Activated T-helper 17 cell treated with anti-CD3 and anti-CD28 coated beads, Interleukin-2, amount 50 U/mL, for 72 hours (primary cell): Measurements from ENCODE around the gene PROC. TPM values are rescaled to one million over a fixed set of nuclear protein-coding genes. Genes with fewer than 3 reads are reported as not detected.
"Not testable (repeated sequence)": the region's sequence is repeated elsewhere in the genome, so short reads cannot be mapped to it uniquely, and the experiment has no call there.

Experiments used
- ATAC-seq: fragments of 150-1000 bp; cut with Tn5 transposase; replicated peaks from 2 replicates; pipeline ENCODE4 v1.10.0; 2021; ENCODE audit warnings: mild to moderate bottlenecking, moderate library complexity
- H3K27ac Mint-ChIP-seq: one replicate; pipeline ENCODE4 v1.8.0; 2022; ENCODE audit warnings: mixed read lengths
- H3K27me3 Mint-ChIP-seq: one replicate; pipeline ENCODE4 v1.8.0; 2022; ENCODE audit warnings: mixed read lengths
- H3K36me3 Mint-ChIP-seq: one replicate; pipeline ENCODE4 v1.8.0; 2022; ENCODE audit warnings: low read depth, mild to moderate bottlenecking, mixed read lengths
- H3K4me1 Mint-ChIP-seq: one replicate; pipeline ENCODE4 v1.8.0; 2022; ENCODE audit warnings: mixed read lengths
- H3K4me3 Mint-ChIP-seq: one replicate; pipeline ENCODE4 v1.8.0; 2022; ENCODE audit warnings: mild to moderate bottlenecking, mixed read lengths
- H3K9me3 Mint-ChIP-seq: one replicate; pipeline ENCODE4 v1.8.0; 2022; ENCODE audit warnings: mixed read lengths
- total RNA-seq, 2 donors: library from RNA; stranded (reverse); gene quantifications; one replicate each; pipeline ENCODE4 v1.2.3, GENCODE V29; 2022

Gene PROC
- total RNA-seq, 2 donors from 2014 or later, result not detected

- no peak for ATAC-seq
- Mint-ChIP-seq H3K27ac (no peak overlapping the region), H3K9me3 (no peaks in the 10 kb centered on the region), H3K27me3 (peaks cover 5% of the 10 kb centered on the region), H3K36me3 (no peaks in the 10 kb centered on the region), H3K4me3 (no peak overlapping the region), H3K4me1 (peaks cover 15% of the 10 kb centered on the region)
Measured at GRCh38 chr2:127404466-127405254, 13.6 kb upstream of the PROC start.

- Mint-ChIP-seq H3K9me3 (no peaks in the 10 kb centered on the region), H3K4me3 (no peak overlapping the region)
Measured at GRCh38 chr2:127405255-127405610, 13.0 kb upstream of the PROC start.

GRCh38 chr2:127406454-127406853 is 11.8 kb upstream of the PROC start:
- H3K4me3 Mint-ChIP-seq, result no peak overlapping the region
- H3K27ac Mint-ChIP-seq, result no peak overlapping the region

More at GRCh38 chr2:127405255-127405610, 13.0 kb upstream of the PROC start:
- H3K27me3 Mint-ChIP-seq, result peaks cover 5% of the 10 kb centered on the region
- H3K36me3 Mint-ChIP-seq, result no peaks in the 10 kb centered on the region
- ATAC-seq, result no peak
- H3K4me1 Mint-ChIP-seq, result peaks cover 19% of the 10 kb centered on the region
- no peak overlapping the region for H3K27ac Mint-ChIP-seq

DNA sequence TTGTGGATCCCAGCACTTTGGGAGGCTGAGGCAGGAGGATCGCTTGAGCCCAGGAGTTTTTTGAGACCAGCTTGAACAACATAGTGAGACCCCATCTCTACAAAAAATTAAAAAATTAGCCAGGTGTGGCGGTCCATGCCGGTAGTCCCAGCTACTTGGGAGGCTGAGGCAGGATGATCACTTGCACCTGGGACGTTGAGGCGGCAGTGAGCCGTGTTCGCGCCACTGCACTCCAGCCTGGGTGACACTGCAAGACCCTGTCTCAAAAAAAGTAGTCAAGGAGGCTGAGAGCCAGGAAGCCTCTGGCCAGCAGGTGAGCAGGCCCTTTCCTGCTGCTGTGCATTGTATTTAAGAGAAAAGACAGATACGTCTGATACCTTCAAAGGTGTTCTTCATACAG is 11.1 kb upstream of the PROC start:
- Mint-ChIP-seq H3K36me3 (no peaks in the 10 kb centered on the region), H3K27me3 (peaks cover 5% of the 10 kb centered on the region), H3K4me3 (peak overlapping the region; percentile 55), H3K9me3 (no peaks in the 10 kb centered on the region), H3K27ac (no peak overlapping the region), H3K4me1 (peaks cover 27% of the 10 kb centered on the region)
- ATAC-seq, result no peak

More at GRCh38 chr2:127406454-127406853, 11.8 kb upstream of the PROC start:
- no peak for ATAC-seq
- Mint-ChIP-seq H3K9me3 (no peaks in the 10 kb centered on the region), H3K36me3 (no peaks in the 10 kb centered on the region), H3K4me1 (peaks cover 28% of the 10 kb centered on the region), H3K27me3 (peaks cover 5% of the 10 kb centered on the region)

DNA sequence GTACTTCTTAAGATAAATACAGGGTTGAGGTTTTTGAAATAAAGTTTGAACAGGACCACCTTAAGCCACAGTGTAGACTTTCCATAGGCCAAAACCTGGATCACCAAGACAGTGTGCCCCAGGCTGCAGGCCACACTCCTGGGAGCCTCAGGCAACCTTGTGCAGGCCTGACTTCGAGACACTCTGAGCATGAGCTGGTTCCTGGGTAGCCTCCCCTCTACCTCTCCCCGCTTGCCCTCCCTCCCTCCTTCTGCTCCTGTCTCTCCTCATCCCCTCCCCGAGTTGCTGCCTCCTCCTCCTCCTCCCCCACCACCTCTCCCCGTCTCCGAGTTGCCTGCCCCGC is 10.6 kb upstream of the PROC start:
- Mint-ChIP-seq H3K27ac (no peak overlapping the region), H3K9me3 (no peaks in the 10 kb centered on the region), H3K4me3 (peak overlapping the region; percentile 55), H3K27me3 (peaks cover 5% of the 10 kb centered on the region), H3K36me3 (no peaks in the 10 kb centered on the region), H3K4me1 (peaks cover 23% of the 10 kb centered on the region)
- ATAC-seq, result peak; percentile 49

- Mint-ChIP-seq H3K9me3 (no peaks in the 10 kb centered on the region), H3K36me3 (no peaks in the 10 kb centered on the region), H3K27me3 (peaks cover 5% of the 10 kb centered on the region), H3K27ac (no peak overlapping the region), H3K4me1 (peaks cover 23% of the 10 kb centered on the region), H3K4me3 (peak overlapping the region; percentile 57)
- peak; percentile 90 for ATAC-seq
Measured at GRCh38 chr2:127408004-127408806, 10.0 kb upstream of the PROC start.

DNA sequence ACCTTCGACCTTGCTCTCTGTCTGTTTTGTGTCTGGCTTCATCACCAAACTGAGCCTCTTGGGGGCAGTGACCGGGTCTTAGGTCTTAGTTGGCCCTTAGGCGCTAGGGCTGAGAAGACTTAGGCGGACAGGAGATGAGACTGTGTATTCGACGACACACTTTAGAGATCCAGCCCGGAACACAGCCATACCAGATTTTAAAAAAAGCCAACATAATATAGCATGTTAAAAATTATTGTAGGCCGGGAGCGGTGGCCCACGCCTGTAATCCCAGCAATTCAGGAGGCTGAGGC is 9.5 kb upstream of the PROC start:
- no peak for ATAC-seq
- H3K27me3 Mint-ChIP-seq, result peaks cover under 1% of the 10 kb centered on the region
- H3K9me3 Mint-ChIP-seq, result no peaks in the 10 kb centered on the region
- H3K4me3 Mint-ChIP-seq, result peak overlapping the region; percentile 57
- peaks cover 19% of the 10 kb centered on the region for H3K4me1 Mint-ChIP-seq
- no peak overlapping the region for H3K27ac Mint-ChIP-seq
- no peaks in the 10 kb centered on the region for H3K36me3 Mint-ChIP-seq

GRCh38 chr2:127409716-127410115 is 8.5 kb upstream of the PROC start:
- H3K27ac Mint-ChIP-seq, H3K36me3 Mint-ChIP-seq, H3K27me3 Mint-ChIP-seq, H3K9me3 Mint-ChIP-seq, ATAC-seq: not testable (repeated sequence)
- H3K4me3 Mint-ChIP-seq, result peak overlapping the region; percentile 64
- H3K4me1 Mint-ChIP-seq, result peaks cover 19% of the 10 kb centered on the region

GRCh38 chr2:127410871-127411652 is 7.2 kb upstream of the PROC start:
- no peaks in the 10 kb centered on the region for H3K36me3 Mint-ChIP-seq
- H3K9me3 Mint-ChIP-seq, result no peaks in the 10 kb centered on the region
- H3K4me1 Mint-ChIP-seq, result peaks cover 19% of the 10 kb centered on the region
- H3K4me3 Mint-ChIP-seq, result peak overlapping the region; percentile 64
- peak overlapping the region; percentile 78 for H3K27ac Mint-ChIP-seq
- peak; percentile 79 for ATAC-seq
- no peaks in the 10 kb centered on the region for H3K27me3 Mint-ChIP-seq

- Mint-ChIP-seq H3K27ac (no peak overlapping the region), H3K36me3 (no peaks in the 10 kb centered on the region), H3K9me3 (no peaks in the 10 kb centered on the region), H3K27me3 (no peaks in the 10 kb centered on the region), H3K4me3 (peak overlapping the region; percentile 64), H3K4me1 (peaks cover 22% of the 10 kb centered on the region)
- no peak for ATAC-seq
Measured at GRCh38 chr2:127411653-127412369, 6.4 kb upstream of the PROC start.

DNA sequence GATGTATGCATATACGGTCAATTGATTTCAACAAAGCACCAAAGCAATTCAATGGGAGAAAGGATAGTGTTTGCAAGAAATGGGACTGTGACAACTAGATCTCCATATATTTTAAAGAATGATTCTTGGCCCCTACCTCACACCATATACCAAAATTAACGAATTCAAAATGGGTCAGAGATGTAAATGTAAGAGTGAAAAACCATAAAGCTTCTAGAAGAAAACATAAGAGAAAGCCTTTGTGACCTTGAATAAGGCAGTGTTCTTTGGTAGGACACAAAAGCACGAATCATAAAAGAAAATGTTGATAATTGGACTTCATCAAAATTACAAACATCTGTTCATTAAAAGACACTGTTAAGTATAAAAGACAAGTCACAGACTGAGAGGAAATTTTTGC is 5.0 kb upstream of the PROC start:
- Mint-ChIP-seq H3K9me3 (no peaks in the 10 kb centered on the region), H3K4me1 (peaks cover 25% of the 10 kb centered on the region), H3K27me3 (no peaks in the 10 kb centered on the region), H3K4me3 (no peak overlapping the region), H3K36me3 (no peaks in the 10 kb centered on the region), H3K27ac (no peak overlapping the region)
- no peak for ATAC-seq

- Mint-ChIP-seq H3K27ac (no peak overlapping the region), H3K27me3 (no peaks in the 10 kb centered on the region), H3K9me3 (no peaks in the 10 kb centered on the region), H3K4me3 (no peak overlapping the region), H3K4me1 (peaks cover 25% of the 10 kb centered on the region), H3K36me3 (no peaks in the 10 kb centered on the region)
- ATAC-seq, result no peak
Measured at GRCh38 chr2:127413782-127414637, 4.2 kb upstream of the PROC start.

GRCh38 chr2:127414638-127415592 is 3.3 kb upstream of the PROC start:
- Mint-ChIP-seq H3K36me3 (no peaks in the 10 kb centered on the region), H3K27me3 (no peaks in the 10 kb centered on the region), H3K4me3 (no peak overlapping the region), H3K27ac (no peak overlapping the region), H3K4me1 (peaks cover 23% of the 10 kb centered on the region), H3K9me3 (no peaks in the 10 kb centered on the region)
- no peak for ATAC-seq
